Neural cell (in vitro differentiated cells): ENCODE data around the gene HBA2. TPM values are rescaled to one million over a fixed set of nuclear protein-coding genes. Genes with fewer than 3 reads are reported as not detected.

Experiments
- H2AFZ ChIP-seq: fragments of 200-600, 300-800 bp; sonication (generic), shearing (Covaris generic); 2 replicates; pipeline ENCODE4 v1.6.0; 2014; ENCODE audit warnings: low read depth, mild to moderate bottlenecking, antibody characterized with exemption, low read length, moderate library complexity
- H3F3A ChIP-seq: fragments of 200-600 bp; shearing (Covaris generic); 2 replicates; pipeline ENCODE4 v1.6.1; 2016; ENCODE audit warnings: mild to moderate bottlenecking, moderate library complexity, mixed read lengths, antibody characterized with exemption, low read length; ENCODE audit not compliant: insufficient read depth, poor library complexity, severe bottlenecking
- H3K27ac ChIP-seq: fragments of 200-600, 300-800 bp; sonication (generic), shearing (Covaris generic); 2 replicates; pipeline ENCODE4 v1.5.1; 2014; ENCODE audit warnings: mild to moderate bottlenecking, low read length, moderate library complexity
- H3K27me3 ChIP-seq: fragments of 300-800, 200-600 bp; sonication (generic), shearing (Covaris generic); 2 replicates; pipeline ENCODE4 v1.6.0; 2014; ENCODE audit warnings: mild to moderate bottlenecking, low read depth, low read length, moderate library complexity; ENCODE audit not compliant: insufficient read depth
- H3K36me3 ChIP-seq: fragments of 300-800, 200-600 bp; sonication (generic), shearing (Covaris generic); 2 replicates; pipeline ENCODE4 v1.5.1; 2014; ENCODE audit warnings: mild to moderate bottlenecking, antibody characterized with exemption, low read length, moderate library complexity; ENCODE audit not compliant: insufficient read depth
- H3K4me2 ChIP-seq: fragments of 300-800, 200-600 bp; sonication (generic), shearing (Covaris generic); 2 replicates; pipeline ENCODE4 v1.6.0; 2014; ENCODE audit warnings: mild to moderate bottlenecking, low read length
- H3K4me3 ChIP-seq: fragments of 300-800, 200-600 bp; sonication (generic), shearing (Covaris generic); 2 replicates; pipeline ENCODE4 v1.5.1; 2014; ENCODE audit warnings: mild to moderate bottlenecking, low read length, moderate library complexity
- H3K79me2 ChIP-seq: fragments of 200-600 bp; shearing (Covaris generic); replicated peaks from 2 replicates; pipeline ENCODE4 v1.6.0; 2014; ENCODE audit warnings: mild to moderate bottlenecking, low read length, moderate library complexity; ENCODE audit not compliant: insufficient read depth
- H3K9ac ChIP-seq: fragments of 300-800, 200-600 bp; sonication (generic), shearing (Covaris generic); 2 replicates; pipeline ENCODE4 v1.6.1; 2016; ENCODE audit warnings: mild to moderate bottlenecking, low read length, mixed read lengths
- H3K9me2 ChIP-seq: fragments of 200-600 bp; shearing (Covaris generic); 2 replicates; pipeline ENCODE4 v1.6.1; 2016; ENCODE audit warnings: mild to moderate bottlenecking, low read length, mixed read lengths; ENCODE audit not compliant: insufficient read depth
- H3K9me3 ChIP-seq: fragments of 200-600, 300-800 bp; sonication (generic), shearing (Covaris generic); 2 replicates; pipeline ENCODE4 v1.6.1; 2016; ENCODE audit warnings: mild to moderate bottlenecking, mixed run types, low read length, moderate library complexity, mixed read lengths
- H4K20me1 ChIP-seq: fragments of 200-600 bp; shearing (Covaris generic); 2 replicates; pipeline ENCODE4 v1.6.1; 2016; ENCODE audit warnings: mild to moderate bottlenecking, mixed run types; ENCODE audit not compliant: insufficient read depth
- CTCF ChIP-seq: fragments of 450-650 bp; IDR thresholded peaks from 2 replicates; pipeline ENCODE4 v1.5.1; 2014; ENCODE audit warnings: antibody characterized with exemption, mild to moderate bottlenecking, moderate library complexity; ENCODE audit not compliant: poor library complexity, severe bottlenecking
- EP300 ChIP-seq: fragments of 450-650 bp; conservative IDR thresholded peaks from 2 replicates; pipeline ENCODE4 v1.6.1; 2014; ENCODE audit warnings: antibody characterized with exemption, mild to moderate bottlenecking, moderate library complexity; ENCODE audit not compliant: poor library complexity, severe bottlenecking
- EZH2 ChIP-seq: fragments of 200-600, 300-800 bp; shearing (Covaris generic), sonication (generic); IDR thresholded peaks from 2 replicates; pipeline ENCODE4 v1.6.1; 2014; ENCODE audit warnings: antibody characterized with exemption, low read length, borderline replicate concordance, mild to moderate bottlenecking; ENCODE audit not compliant: insufficient read depth, poor library complexity, severe bottlenecking
- MXI1 ChIP-seq: fragments of 450-650 bp; conservative IDR thresholded peaks from 2 replicates; pipeline ENCODE4 v1.6.1; 2014; ENCODE audit warnings: antibody characterized with exemption, mild to moderate bottlenecking; ENCODE audit not compliant: poor library complexity, severe bottlenecking
- POLR2AphosphoS5 ChIP-seq: IDR thresholded peaks from 2 replicates; pipeline ENCODE4 v1.6.1; 2012
- RAD21 ChIP-seq: fragments of 450-650 bp; conservative IDR thresholded peaks from 2 replicates; pipeline ENCODE4 v1.6.1; 2014; ENCODE audit warnings: antibody characterized with exemption, mild to moderate bottlenecking, moderate library complexity
- SMC3 ChIP-seq: fragments of 450-650 bp; conservative IDR thresholded peaks from 2 replicates; pipeline ENCODE4 v1.6.1; 2014; ENCODE audit warnings: antibody characterized with exemption, mild to moderate bottlenecking, moderate library complexity; ENCODE audit not compliant: poor library complexity
- TAF1 ChIP-seq: IDR thresholded peaks from 2 replicates; pipeline ENCODE4 v1.6.1; 2012; ENCODE audit warnings: low read depth
- polyA plus RNA-seq: library from polyadenylated mRNA; depleted of rRNA; stranded (reverse); fragments of >200 nt; gene quantifications from 2 replicates; pipeline ENCODE4 v1.2.3, GENCODE V29; 2014
- TF ChIP-seq, protein P1 (sequence below): IDR thresholded peaks from 2 replicates; pipeline ENCODE4 v1.6.1; 2012; ENCODE audit warnings: borderline replicate concordance

The HBA2 gene
- polyA plus RNA-seq, 1 donor from 2014 or later: not detected

DNA sequence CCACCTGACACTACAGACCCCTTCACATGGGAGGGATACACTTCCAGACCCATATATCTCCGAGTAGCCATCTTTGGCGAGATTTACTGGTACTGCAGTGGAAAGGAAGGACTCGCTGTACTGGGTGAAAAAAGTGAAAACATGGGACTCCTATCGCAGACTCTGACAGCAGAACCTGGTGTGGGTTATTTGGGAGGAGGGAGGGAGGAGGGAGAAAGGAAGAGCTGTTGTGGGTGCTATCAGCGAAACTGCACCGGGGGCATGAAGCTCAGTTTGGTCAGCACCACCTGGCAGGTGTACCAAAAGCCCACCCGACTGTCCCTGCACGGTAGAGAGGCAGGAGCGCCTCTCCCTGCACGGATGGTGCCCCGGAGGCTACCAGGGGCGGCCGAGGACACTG is 12.5 kb downstream of the HBA2 start:
- Histone ChIP-seq H3K79me2 (no peaks in the 10 kb centered on the region), H3K9me2 (no peaks in the 10 kb centered on the region), H3K27me3 (peaks cover 11% of the 10 kb centered on the region), H3K9ac (no peak overlapping the region), H3K36me3 (peaks cover 4% of the 10 kb centered on the region), H2AFZ (no peak overlapping the region), H3F3A (no peaks in the 10 kb centered on the region), H4K20me1 (no peaks in the 10 kb centered on the region), H3K4me3 (no peak overlapping the region), H3K27ac (no peak overlapping the region), H3K9me3 (no peaks in the 10 kb centered on the region), H3K4me2 (no peak overlapping the region)
- no peak for TF ChIP-seq EZH2
- TF ChIP-seq CTCF: no peak
- TF ChIP-seq POLR2AphosphoS5: no peak
- TF ChIP-seq, protein P1, sequence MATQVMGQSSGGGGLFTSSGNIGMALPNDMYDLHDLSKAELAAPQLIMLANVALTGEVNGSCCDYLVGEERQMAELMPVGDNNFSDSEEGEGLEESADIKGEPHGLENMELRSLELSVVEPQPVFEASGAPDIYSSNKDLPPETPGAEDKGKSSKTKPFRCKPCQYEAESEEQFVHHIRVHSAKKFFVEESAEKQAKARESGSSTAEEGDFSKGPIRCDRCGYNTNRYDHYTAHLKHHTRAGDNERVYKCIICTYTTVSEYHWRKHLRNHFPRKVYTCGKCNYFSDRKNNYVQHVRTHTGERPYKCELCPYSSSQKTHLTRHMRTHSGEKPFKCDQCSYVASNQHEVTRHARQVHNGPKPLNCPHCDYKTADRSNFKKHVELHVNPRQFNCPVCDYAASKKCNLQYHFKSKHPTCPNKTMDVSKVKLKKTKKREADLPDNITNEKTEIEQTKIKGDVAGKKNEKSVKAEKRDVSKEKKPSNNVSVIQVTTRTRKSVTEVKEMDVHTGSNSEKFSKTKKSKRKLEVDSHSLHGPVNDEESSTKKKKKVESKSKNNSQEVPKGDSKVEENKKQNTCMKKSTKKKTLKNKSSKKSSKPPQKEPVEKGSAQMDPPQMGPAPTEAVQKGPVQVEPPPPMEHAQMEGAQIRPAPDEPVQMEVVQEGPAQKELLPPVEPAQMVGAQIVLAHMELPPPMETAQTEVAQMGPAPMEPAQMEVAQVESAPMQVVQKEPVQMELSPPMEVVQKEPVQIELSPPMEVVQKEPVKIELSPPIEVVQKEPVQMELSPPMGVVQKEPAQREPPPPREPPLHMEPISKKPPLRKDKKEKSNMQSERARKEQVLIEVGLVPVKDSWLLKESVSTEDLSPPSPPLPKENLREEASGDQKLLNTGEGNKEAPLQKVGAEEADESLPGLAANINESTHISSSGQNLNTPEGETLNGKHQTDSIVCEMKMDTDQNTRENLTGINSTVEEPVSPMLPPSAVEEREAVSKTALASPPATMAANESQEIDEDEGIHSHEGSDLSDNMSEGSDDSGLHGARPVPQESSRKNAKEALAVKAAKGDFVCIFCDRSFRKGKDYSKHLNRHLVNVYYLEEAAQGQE: no peak
- no peak for TF ChIP-seq RAD21
- TF ChIP-seq TAF1: no peak
- TF ChIP-seq EP300: no peak
- no peak for TF ChIP-seq SMC3
- TF ChIP-seq MXI1: no peak

DNA sequence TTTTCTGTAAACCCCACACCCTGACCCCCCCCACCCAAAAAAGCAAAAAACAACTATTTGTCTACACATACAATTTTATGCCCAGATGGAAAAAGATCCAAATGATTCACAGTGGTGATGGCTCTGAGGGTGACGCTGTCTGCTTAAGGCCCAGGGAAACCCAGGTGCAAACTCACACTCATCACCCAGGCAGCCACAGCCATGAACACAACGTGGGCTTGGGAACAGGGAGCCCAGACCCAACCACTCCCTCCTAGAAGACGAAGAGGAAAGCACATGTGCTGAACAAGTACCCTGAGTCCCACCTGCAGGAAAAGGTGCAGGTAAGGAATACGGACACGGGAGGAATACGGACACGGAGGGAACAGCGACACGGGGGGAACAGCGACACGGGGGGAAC is 13.0 kb downstream of the HBA2 start:
- Histone ChIP-seq H3K27me3 (peaks cover 7% of the 10 kb centered on the region), H3K36me3 (peaks cover 4% of the 10 kb centered on the region), H3K4me3 (no peak overlapping the region), H2AFZ (no peak overlapping the region), H3K9me2 (no peaks in the 10 kb centered on the region), H3K4me2 (no peak overlapping the region), H4K20me1 (no peaks in the 10 kb centered on the region), H3K9ac (no peak overlapping the region), H3K27ac (no peak overlapping the region), H3K79me2 (no peaks in the 10 kb centered on the region), H3K9me3 (no peaks in the 10 kb centered on the region), H3F3A (no peaks in the 10 kb centered on the region)
- TF ChIP-seq RAD21 (no peak), TAF1 (no peak), EZH2 (no peak)

- Histone ChIP-seq H3K36me3 (peaks cover 4% of the 10 kb centered on the region), H3K79me2 (no peaks in the 10 kb centered on the region), H3K27me3 (no peaks in the 10 kb centered on the region), H3K9me3 (no peaks in the 10 kb centered on the region), H3K4me3 (no peak overlapping the region), H4K20me1 (no peaks in the 10 kb centered on the region), H3K4me2 (no peak overlapping the region), H3F3A (no peaks in the 10 kb centered on the region), H3K9me2 (no peaks in the 10 kb centered on the region), H3K9ac (no peak overlapping the region), H3K27ac (no peak overlapping the region), H2AFZ (no peak overlapping the region)
- TF ChIP-seq, protein P1: no peak
- TF ChIP-seq EZH2 (no peak), SMC3 (no peak), RAD21 (no peak), POLR2AphosphoS5 (no peak), EP300 (no peak), TAF1 (no peak), CTCF (no peak), MXI1 (no peak)
Observed at GRCh38 chr16:187330-187729, 14.7 kb downstream of the HBA2 start.
